Nucleus accumbens (tissue), 56 donors: Measurements from ENCODE around the gene ITM2C.

Experiments
- DNase-seq, 56 donors: peaks; one replicate each; lab custom pipeline; 2025; lab: John Stamatoyannopoulos, UW

The ITM2C gene

GRCh38 chr2:230920167-230920566 is 55.4 kb downstream of the ITM2C start:
- DNase-seq, result no peak

GRCh38 chr2:230921806-230922595 is 57.3 kb downstream of the ITM2C start:
- no peak for DNase-seq

GRCh38 chr2:230922951-230923717 is 58.4 kb downstream of the ITM2C start:
- DNase-seq, result no peak

- DNase-seq, result no peak
Observed at GRCh38 chr2:230924092-230924469, 59.3 kb downstream of the ITM2C start.

- no peak for DNase-seq
Observed at GRCh38 chr2:230924470-230925341, 60.0 kb downstream of the ITM2C start, which contains the start of gene GPR55. Gene GPR55 (minus strand): TSS chr2:230925242. CDS start chr2:230910962, 14,280 bp downstream.

- DNase-seq, result no peak
Observed at GRCh38 chr2:230925443-230925878, 60.7 kb downstream of the ITM2C start.

- DNase-seq, result no peak
Observed at GRCh38 chr2:230925879-230926765, 61.4 kb downstream of the ITM2C start.

- DNase-seq, result no peak
Observed at GRCh38 chr2:230927711-230928341, 63.1 kb downstream of the ITM2C start.
